ENCODE data around the gene CMTM1.

DNA sequence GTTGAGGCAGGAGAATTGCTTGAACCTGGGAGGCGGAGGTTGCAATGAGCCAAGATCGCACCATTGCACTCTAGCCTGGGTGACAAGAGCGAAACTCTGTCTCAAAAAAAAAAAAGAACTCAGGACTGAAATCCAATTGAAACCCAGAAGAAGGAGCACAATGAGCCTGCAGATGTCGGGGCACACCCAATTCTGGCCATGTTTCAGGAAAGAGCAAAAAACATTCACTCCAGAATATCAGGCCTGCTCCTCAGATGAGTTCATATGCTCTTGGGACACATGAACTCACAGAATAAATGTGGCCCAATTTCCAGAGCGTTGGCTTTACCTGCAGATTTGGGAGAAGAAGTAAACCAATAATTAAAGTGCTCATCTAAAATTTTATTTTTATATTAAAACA is 10.1 kb downstream of the CMTM1 start:
- TF ChIP-seq EZH2phosphoT487 (IDR thresholded peaks at IDR 0.05; ENCODE audit: low read length) (no peak), EZH2 (optimal IDR thresholded peaks at IDR 0.05; ENCODE audit: low read depth, low read length) (no peak)
- TF ChIP-seq, protein P1, sequence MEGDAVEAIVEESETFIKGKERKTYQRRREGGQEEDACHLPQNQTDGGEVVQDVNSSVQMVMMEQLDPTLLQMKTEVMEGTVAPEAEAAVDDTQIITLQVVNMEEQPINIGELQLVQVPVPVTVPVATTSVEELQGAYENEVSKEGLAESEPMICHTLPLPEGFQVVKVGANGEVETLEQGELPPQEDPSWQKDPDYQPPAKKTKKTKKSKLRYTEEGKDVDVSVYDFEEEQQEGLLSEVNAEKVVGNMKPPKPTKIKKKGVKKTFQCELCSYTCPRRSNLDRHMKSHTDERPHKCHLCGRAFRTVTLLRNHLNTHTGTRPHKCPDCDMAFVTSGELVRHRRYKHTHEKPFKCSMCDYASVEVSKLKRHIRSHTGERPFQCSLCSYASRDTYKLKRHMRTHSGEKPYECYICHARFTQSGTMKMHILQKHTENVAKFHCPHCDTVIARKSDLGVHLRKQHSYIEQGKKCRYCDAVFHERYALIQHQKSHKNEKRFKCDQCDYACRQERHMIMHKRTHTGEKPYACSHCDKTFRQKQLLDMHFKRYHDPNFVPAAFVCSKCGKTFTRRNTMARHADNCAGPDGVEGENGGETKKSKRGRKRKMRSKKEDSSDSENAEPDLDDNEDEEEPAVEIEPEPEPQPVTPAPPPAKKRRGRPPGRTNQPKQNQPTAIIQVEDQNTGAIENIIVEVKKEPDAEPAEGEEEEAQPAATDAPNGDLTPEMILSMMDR (IDR thresholded peaks at IDR 0.05; ENCODE audit: low read length), result no peak
